Measurements from ENCODE around the gene CALR3.

CALR3 gene

GRCh38 chr19:16532440-16533234, 36.7 kb upstream of the CALR3 start:
- Histone ChIP-seq H3K4me3 (ENCODE audit: low read length) (no peak overlapping the region), H3K9ac (ENCODE audit: low read depth, low read length) (no peak overlapping the region), H3K27me3 (ENCODE audit: insufficient read depth, low read length) (no peaks in the 10 kb centered on the region), H3K27ac (ENCODE audit: low read length) (no peak overlapping the region), H3K36me3 (ENCODE audit: insufficient read depth, low read depth, low read length) (peaks cover 100% of the 10 kb centered on the region), H3K9me3 (ENCODE audit: insufficient read depth, low read depth, low read length) (no peaks in the 10 kb centered on the region), H3K4me1 (ENCODE audit: insufficient read depth, low read length) (no peaks in the 10 kb centered on the region)

GRCh38 chr19:16531380-16531669, 35.4 kb upstream of the CALR3 start:
- no peak overlapping the region for H3K4me3 ChIP-seq (ENCODE audit: low read length)
- no peak overlapping the region for H3K9ac ChIP-seq (ENCODE audit: low read depth, low read length)
- no peaks in the 10 kb centered on the region for H3K4me1 ChIP-seq (ENCODE audit: insufficient read depth, low read length)
- H3K27me3 ChIP-seq (ENCODE audit: insufficient read depth, low read length), result no peaks in the 10 kb centered on the region
- H3K36me3 ChIP-seq (ENCODE audit: insufficient read depth, low read depth, low read length), result peaks cover 100% of the 10 kb centered on the region
- H3K9me3 ChIP-seq (ENCODE audit: insufficient read depth, low read depth, low read length), result no peaks in the 10 kb centered on the region
- H3K27ac ChIP-seq (ENCODE audit: low read length), result no peak overlapping the region

DNA sequence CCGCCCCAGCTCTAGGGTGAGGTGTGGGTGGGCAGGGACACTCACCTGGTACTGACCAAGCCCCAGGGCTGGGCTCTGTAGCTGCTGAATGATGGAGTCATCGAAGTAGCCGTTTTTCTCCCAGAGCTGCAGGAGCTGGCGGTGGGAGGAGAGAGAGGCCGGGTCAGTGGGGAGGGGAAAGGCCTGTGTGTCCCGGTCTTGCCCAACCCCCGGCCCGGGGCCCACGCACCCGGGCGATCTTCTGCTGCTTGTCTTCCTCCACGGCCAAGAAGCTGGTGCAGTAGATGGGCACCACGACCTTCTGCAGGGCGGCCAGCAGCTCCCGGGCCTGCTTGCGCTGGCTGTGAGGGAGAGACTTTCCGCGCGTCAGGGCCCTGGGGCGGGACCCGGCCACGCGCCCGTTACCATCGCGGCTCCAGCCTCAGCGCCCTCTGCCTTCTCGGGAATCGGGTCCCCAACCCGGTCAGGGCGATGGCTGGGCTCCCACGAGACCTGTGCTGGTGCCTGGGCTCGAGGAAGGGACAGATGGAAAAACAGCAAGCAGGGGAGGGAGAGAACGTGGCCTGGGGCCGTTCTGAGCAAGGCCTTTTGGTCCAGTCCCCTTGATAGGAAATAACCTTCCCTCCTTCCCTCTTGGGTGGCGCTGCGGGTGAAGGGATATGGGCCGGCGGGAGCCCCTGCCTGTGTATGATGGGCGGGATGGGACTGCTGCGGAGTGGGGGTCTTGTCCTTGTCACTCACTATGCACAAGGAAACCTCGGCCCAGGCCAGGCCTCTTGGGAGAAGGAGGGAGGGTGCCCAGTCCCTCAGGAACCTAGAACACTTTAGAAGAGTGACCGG, 34.8 kb upstream of the CALR3 start:
- no peak overlapping the region for H3K27ac ChIP-seq (ENCODE audit: low read length)
- H3K36me3 ChIP-seq (ENCODE audit: insufficient read depth, low read depth, low read length), result peaks cover 100% of the 10 kb centered on the region
- H3K9me3 ChIP-seq (ENCODE audit: insufficient read depth, low read depth, low read length), result no peaks in the 10 kb centered on the region
- H3K27me3 ChIP-seq (ENCODE audit: insufficient read depth, low read length), result no peaks in the 10 kb centered on the region
- H3K9ac ChIP-seq (ENCODE audit: low read depth, low read length), result no peak overlapping the region
- no peak overlapping the region for H3K4me3 ChIP-seq (ENCODE audit: low read length)
- no peaks in the 10 kb centered on the region for H3K4me1 ChIP-seq (ENCODE audit: insufficient read depth, low read length)

DNA sequence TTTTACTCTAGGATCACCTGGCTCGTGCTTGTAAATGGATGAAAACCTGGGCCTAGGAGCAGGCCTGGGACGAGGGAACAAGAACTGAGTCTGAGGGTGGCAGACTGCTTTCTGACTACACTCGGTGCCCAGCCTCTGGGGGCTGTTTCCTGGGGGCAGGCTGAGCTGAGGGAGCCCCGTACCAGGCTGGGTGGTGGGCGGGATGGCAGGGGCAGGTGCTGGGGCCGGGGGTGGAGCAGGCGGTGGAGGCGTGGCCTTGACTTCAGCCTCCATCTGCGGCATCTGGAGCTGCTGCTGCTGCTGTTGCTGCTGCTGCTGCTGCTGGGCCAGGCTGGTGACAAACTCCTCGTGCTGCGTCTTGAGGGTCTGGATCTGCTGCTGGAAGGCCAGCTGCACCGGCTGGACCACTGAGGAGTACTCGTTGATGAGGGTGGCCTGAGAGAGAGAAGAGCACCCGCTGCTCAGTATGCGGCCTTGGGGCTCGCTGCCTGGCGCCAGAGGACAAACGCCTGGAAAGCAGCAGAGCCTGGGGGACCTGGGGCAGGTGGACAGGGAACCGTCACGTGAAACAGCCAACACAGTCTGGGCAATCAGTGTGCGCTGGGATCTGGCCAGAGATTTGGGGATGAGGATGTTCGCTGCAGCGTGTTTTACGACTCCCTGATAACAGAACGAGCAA, 33.6 kb upstream of the CALR3 start:
- Histone ChIP-seq H3K4me1 (ENCODE audit: insufficient read depth, low read length) (no peaks in the 10 kb centered on the region), H3K36me3 (ENCODE audit: insufficient read depth, low read depth, low read length) (peaks cover 98% of the 10 kb centered on the region), H3K4me3 (ENCODE audit: low read length) (no peak overlapping the region), H3K27ac (ENCODE audit: low read length) (no peak overlapping the region), H3K9ac (ENCODE audit: low read depth, low read length) (no peak overlapping the region), H3K27me3 (ENCODE audit: insufficient read depth, low read length) (no peaks in the 10 kb centered on the region), H3K9me3 (ENCODE audit: insufficient read depth, low read depth, low read length) (no peaks in the 10 kb centered on the region)

DNA sequence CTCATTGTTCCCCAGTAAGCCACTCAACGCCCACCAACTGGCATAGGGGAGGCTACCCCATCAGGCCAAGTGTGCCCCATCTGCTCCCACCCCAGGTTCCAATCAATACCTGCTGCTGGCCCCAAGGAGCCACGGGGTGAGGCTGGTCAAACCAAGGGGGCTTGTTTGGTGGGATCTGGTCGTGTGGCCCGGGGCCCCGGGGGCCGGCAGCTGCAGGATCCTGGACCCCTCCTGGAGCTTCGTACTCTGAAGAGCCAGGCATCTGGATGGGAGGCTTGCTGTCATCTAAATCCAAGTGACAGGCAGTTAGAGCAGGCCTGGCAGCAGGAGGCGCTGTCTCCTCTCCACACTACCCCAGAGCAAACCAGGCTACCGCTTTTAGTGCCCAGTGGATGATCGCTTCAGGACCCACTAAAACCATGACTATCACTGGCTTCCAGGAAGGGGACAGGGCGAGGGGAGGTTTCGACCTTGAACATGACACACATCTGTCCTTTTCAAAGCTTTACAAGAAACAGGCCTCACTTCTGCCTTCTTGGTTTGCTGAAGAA, 32.1 kb upstream of the CALR3 start:
- no peaks in the 10 kb centered on the region for H3K9me3 ChIP-seq (ENCODE audit: insufficient read depth, low read depth, low read length)
- H3K4me1 ChIP-seq (ENCODE audit: insufficient read depth, low read length), result no peaks in the 10 kb centered on the region
- H3K36me3 ChIP-seq (ENCODE audit: insufficient read depth, low read depth, low read length), result peaks cover 97% of the 10 kb centered on the region

DNA sequence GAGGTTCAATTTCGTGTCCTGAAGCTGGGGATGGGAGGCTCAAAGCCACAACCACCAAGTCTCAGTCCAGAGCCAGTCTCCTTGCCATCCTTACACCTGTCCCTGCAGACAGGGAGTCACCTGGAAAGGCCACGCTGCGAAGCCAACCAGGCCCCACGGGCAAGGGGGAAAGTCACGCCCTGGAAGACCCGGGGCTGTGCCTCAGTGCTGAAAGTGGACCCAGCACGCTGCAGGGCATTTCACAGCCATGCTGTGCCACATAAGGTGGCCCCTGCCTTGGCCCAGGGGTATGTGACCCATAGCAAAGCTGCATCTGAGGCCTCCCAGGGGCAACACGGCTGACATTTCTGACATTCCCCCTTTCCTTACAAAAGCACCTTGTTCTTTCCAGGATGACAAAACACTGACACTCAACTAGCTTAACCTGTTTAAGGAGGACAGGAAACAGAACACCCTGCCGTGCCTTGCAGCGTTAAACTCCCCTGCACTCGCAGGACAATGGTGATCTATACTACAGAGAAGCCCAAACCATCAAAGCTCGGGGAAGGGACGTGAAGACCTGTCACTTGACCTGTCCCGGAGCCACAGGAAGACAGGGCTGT, 31.5 kb upstream of the CALR3 start:
- H3K9me3 ChIP-seq (ENCODE audit: insufficient read depth, low read depth, low read length), result no peaks in the 10 kb centered on the region
- no peak overlapping the region for H3K4me3 ChIP-seq (ENCODE audit: low read length)
- no peak overlapping the region for H3K27ac ChIP-seq (ENCODE audit: low read length)
- H3K4me1 ChIP-seq (ENCODE audit: insufficient read depth, low read length), result no peaks in the 10 kb centered on the region
- peaks cover 97% of the 10 kb centered on the region for H3K36me3 ChIP-seq (ENCODE audit: insufficient read depth, low read depth, low read length)
- H3K9ac ChIP-seq (ENCODE audit: low read depth, low read length), result no peak overlapping the region
- H3K27me3 ChIP-seq (ENCODE audit: insufficient read depth, low read length), result no peaks in the 10 kb centered on the region

More for the DNA sequence above, 32.1 kb upstream of the CALR3 start:
- no peak overlapping the region for H3K27ac ChIP-seq (ENCODE audit: low read length)
- no peaks in the 10 kb centered on the region for H3K27me3 ChIP-seq (ENCODE audit: insufficient read depth, low read length)
- H3K4me3 ChIP-seq (ENCODE audit: low read length), result no peak overlapping the region
- no peak overlapping the region for H3K9ac ChIP-seq (ENCODE audit: low read depth, low read length)

DNA sequence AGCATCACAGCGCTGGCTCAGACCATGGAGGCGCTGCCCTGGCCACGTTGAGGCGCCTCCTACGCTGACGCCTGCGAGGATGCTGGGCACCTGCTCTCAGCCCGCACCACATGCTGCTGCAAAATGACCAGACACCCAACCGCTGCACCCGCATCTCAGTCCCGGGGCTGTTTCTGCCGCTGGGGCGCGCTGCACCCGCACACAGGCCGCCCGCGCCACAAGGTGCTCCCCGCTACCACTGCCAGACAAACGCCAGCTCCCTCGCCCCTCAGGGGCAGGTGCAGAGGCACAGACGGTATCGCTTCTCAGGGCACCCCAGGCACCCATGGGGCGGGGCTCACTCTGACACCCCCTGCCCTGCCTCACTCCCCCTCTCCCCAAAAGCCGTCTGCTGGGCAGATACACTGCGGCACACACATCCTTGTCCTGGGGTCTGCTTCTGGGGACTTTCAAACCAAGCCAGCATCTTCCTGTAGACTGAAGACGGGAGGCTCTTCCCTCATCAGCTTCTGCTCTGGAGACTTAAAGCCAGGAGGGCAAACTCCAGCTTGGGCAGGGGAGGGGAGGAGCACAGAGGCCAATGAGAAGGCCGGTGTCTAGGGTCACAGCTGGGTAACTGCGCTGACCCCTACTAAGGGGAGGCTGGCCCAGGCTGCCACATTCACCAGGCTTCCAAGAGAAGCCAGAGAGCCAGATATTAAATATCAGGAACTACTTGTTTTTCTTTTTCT, 29.9 kb upstream of the CALR3 start:
- Histone ChIP-seq H3K9ac (ENCODE audit: low read depth, low read length) (no peak overlapping the region), H3K27me3 (ENCODE audit: insufficient read depth, low read length) (no peaks in the 10 kb centered on the region), H3K27ac (ENCODE audit: low read length) (no peak overlapping the region), H3K4me1 (ENCODE audit: insufficient read depth, low read length) (no peaks in the 10 kb centered on the region), H3K4me3 (ENCODE audit: low read length) (no peak overlapping the region), H3K9me3 (ENCODE audit: insufficient read depth, low read depth, low read length) (no peaks in the 10 kb centered on the region), H3K36me3 (ENCODE audit: insufficient read depth, low read depth, low read length) (peaks cover 95% of the 10 kb centered on the region)

- Histone ChIP-seq H3K36me3 (ENCODE audit: insufficient read depth, low read depth, low read length) (peaks cover 95% of the 10 kb centered on the region), H3K4me3 (ENCODE audit: low read length) (no peak overlapping the region), H3K4me1 (ENCODE audit: insufficient read depth, low read length) (no peaks in the 10 kb centered on the region), H3K9me3 (ENCODE audit: insufficient read depth, low read depth, low read length) (no peaks in the 10 kb centered on the region), H3K9ac (ENCODE audit: low read depth, low read length) (no peak overlapping the region), H3K27me3 (ENCODE audit: insufficient read depth, low read length) (no peaks in the 10 kb centered on the region), H3K27ac (ENCODE audit: low read length) (no peak overlapping the region)
Measured at GRCh38 chr19:16524991-16525734, 29.2 kb upstream of the CALR3 start.

DNA sequence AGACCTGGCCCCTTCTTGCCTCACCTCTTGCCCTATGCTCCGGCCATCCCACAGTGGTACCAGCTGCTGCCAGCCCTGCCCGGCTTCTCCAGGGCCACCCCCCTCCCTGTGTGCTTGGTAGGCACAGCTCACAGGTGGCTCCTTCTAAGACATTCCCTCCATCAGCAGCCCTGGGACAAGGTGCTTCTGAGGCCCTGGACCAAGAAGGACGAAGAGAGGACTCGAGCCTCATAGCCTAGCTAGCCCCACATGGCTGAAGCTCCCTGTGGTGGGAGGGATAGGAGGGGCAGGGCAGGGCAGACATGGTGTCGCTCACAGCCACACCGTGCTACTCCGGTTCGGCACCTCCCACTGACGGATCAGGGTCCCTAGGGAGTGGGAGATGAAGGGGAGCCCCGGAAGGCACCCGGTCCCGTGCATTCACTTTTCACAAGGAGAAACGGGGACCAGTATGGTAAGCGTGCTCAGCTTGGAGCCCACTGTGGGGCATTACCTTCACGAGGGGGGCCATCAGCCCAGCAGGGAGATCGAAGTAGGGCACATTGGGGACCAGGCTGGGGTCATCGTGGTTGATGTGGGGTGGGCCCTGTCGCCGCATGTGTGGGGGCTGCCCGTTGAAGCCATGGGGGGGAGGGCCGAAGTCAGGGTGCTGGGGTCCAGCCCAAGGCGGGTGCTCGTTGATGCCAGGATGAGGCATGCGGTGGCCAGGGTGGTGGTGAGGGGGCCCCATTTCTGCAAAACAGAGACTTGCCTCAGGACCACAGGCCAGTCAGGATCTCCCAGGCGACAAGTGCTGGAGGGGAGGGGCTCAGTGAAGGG, 26.8 kb upstream of the CALR3 start:
- Histone ChIP-seq H3K27ac (ENCODE audit: low read length) (no peak overlapping the region), H3K9me3 (ENCODE audit: insufficient read depth, low read depth, low read length) (no peaks in the 10 kb centered on the region), H3K9ac (ENCODE audit: low read depth, low read length) (no peak overlapping the region), H3K36me3 (ENCODE audit: insufficient read depth, low read depth, low read length) (peaks cover 95% of the 10 kb centered on the region), H3K4me1 (ENCODE audit: insufficient read depth, low read length) (no peaks in the 10 kb centered on the region), H3K4me3 (ENCODE audit: low read length) (no peak overlapping the region), H3K27me3 (ENCODE audit: insufficient read depth, low read length) (no peaks in the 10 kb centered on the region)

GRCh38 chr19:16521715-16522289, 25.8 kb upstream of the CALR3 start:
- no peak overlapping the region for H3K4me3 ChIP-seq (ENCODE audit: low read length)
- no peaks in the 10 kb centered on the region for H3K9me3 ChIP-seq (ENCODE audit: insufficient read depth, low read depth, low read length)
- no peak overlapping the region for H3K27ac ChIP-seq (ENCODE audit: low read length)
- H3K4me1 ChIP-seq (ENCODE audit: insufficient read depth, low read length), result no peaks in the 10 kb centered on the region
- peaks cover 94% of the 10 kb centered on the region for H3K36me3 ChIP-seq (ENCODE audit: insufficient read depth, low read depth, low read length)
- no peak overlapping the region for H3K9ac ChIP-seq (ENCODE audit: low read depth, low read length)
- H3K27me3 ChIP-seq (ENCODE audit: insufficient read depth, low read length), result no peaks in the 10 kb centered on the region
